ENCODE results near the gene NQO2.

GRCh38 chr6:2962004-2962403 lies 37.7 kb upstream of the NQO2 start:
- no peak for TF ChIP-seq POLR2A (IDR thresholded peaks at IDR 0.05)
- TF ChIP-seq, protein P1, sequence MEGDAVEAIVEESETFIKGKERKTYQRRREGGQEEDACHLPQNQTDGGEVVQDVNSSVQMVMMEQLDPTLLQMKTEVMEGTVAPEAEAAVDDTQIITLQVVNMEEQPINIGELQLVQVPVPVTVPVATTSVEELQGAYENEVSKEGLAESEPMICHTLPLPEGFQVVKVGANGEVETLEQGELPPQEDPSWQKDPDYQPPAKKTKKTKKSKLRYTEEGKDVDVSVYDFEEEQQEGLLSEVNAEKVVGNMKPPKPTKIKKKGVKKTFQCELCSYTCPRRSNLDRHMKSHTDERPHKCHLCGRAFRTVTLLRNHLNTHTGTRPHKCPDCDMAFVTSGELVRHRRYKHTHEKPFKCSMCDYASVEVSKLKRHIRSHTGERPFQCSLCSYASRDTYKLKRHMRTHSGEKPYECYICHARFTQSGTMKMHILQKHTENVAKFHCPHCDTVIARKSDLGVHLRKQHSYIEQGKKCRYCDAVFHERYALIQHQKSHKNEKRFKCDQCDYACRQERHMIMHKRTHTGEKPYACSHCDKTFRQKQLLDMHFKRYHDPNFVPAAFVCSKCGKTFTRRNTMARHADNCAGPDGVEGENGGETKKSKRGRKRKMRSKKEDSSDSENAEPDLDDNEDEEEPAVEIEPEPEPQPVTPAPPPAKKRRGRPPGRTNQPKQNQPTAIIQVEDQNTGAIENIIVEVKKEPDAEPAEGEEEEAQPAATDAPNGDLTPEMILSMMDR (IDR thresholded peaks at IDR 0.05): no peak

All from prostate gland (tissue), 2 donors.